Hair follicle dermal papilla cell (primary cell): Measurements from ENCODE around the gene GSPT2. TPM values are rescaled to one million over a fixed set of nuclear protein-coding genes. Genes with fewer than 3 reads are reported as not detected.

Experiments used
- total RNA-seq: library from RNA; depleted of rRNA; stranded (reverse); fragments of >200 nt; gene quantifications from 2 replicates; pipeline ENCODE4 v1.2.3, GENCODE V29; 2012

The GSPT2 gene
- 7.2 and 7.6 TPM in 2 replicates for total RNA-seq

GRCh38 chrX:51743179-51743957 is at the start of gene GSPT2:
Gene GSPT2 (plus strand): TSS chrX:51743442. CDS start chrX:51743627, 185 bp downstream.

GRCh38 chrX:51710277-51711164 is 32.7 kb upstream of the GSPT2 start, which contains the start of gene CENPVL1:
Gene CENPVL1 (plus strand): TSS chrX:51710512. CDS start chrX:51710512, 0 bp downstream.

Other genes with a start within 250 kb of the GSPT2 start
- gene NUDT11, start 246.8 kb upstream of the GSPT2 start, total RNA-seq, result 9.1 and 9.6 TPM in 2 replicates
- gene CENPVL3, start 124.5 kb upstream of the GSPT2 start, total RNA-seq, result not detected in 2 replicates
- not detected in 2 replicates for gene CENPVL2, start 60.6 kb upstream of the GSPT2 start, total RNA-seq
- gene CENPVL1, start 32.9 kb upstream of the GSPT2 start, total RNA-seq, result not detected in 2 replicates
- 351 and 403 TPM in 2 replicates for gene MAGED1, start 150.2 kb downstream of the GSPT2 start, total RNA-seq